ENCODE data around the gene CAND2. TPM values are rescaled to one million over a fixed set of nuclear protein-coding genes. Genes with fewer than 3 reads are reported as not detected.

CAND2 gene
- total RNA-seq, 1 experiment from 2014 or later: not detected

GRCh38 chr3:12815078-12815477, 18.6 kb downstream of the CAND2 start:
- no peaks in the 10 kb centered on the region for H3K36me3 Mint-ChIP-seq (ENCODE audit: insufficient read depth, unreplicated experiment)
- H3K27me3 Mint-ChIP-seq (ENCODE audit: unreplicated experiment): no peaks in the 10 kb centered on the region
- DNase-seq: no peak
- H3K4me1 Mint-ChIP-seq (ENCODE audit: low read depth, unreplicated experiment): no peaks in the 10 kb centered on the region
- intact Hi-C loops (cut with micrococcal nuclease; ENCODE audit: unreplicated experiment): no loop called here
- no TSS peak for BruUV-seq (replicated peaks)
- H3K4me3 Mint-ChIP-seq (ENCODE audit: low read depth, unreplicated experiment): no peak overlapping the region
- H3K9me3 Mint-ChIP-seq (ENCODE audit: low read depth, unreplicated experiment): no peaks in the 10 kb centered on the region
- H3K27ac Mint-ChIP-seq (ENCODE audit: unreplicated experiment): no peak overlapping the region
- CTCF ChIA-PET: no interaction called here
- TF ChIP-seq CTCF (IDR thresholded peaks at IDR 0.05; ENCODE audit: unreplicated experiment): no peak

GRCh38 chr3:12815719-12816118, 19.2 kb downstream of the CAND2 start:
- intact Hi-C loops (cut with micrococcal nuclease; ENCODE audit: unreplicated experiment): no loop called here
- Mint-ChIP-seq H3K27me3 (ENCODE audit: unreplicated experiment) (no peaks in the 10 kb centered on the region), H3K4me1 (ENCODE audit: low read depth, unreplicated experiment) (no peaks in the 10 kb centered on the region)

GRCh38 chr3:12816521-12817342, 20.3 kb downstream of the CAND2 start:
- Mint-ChIP-seq H3K27me3 (ENCODE audit: unreplicated experiment) (no peaks in the 10 kb centered on the region), H3K27ac (ENCODE audit: unreplicated experiment) (no peak overlapping the region), H3K9me3 (ENCODE audit: low read depth, unreplicated experiment) (no peaks in the 10 kb centered on the region), H3K4me1 (ENCODE audit: low read depth, unreplicated experiment) (no peaks in the 10 kb centered on the region), H3K36me3 (ENCODE audit: insufficient read depth, unreplicated experiment) (no peaks in the 10 kb centered on the region), H3K4me3 (ENCODE audit: low read depth, unreplicated experiment) (no peak overlapping the region)
- CTCF ChIA-PET: no interaction called here
- no peak for TF ChIP-seq CTCF (IDR thresholded peaks at IDR 0.05; ENCODE audit: unreplicated experiment)
- DNase-seq: no peak
- intact Hi-C loops (cut with micrococcal nuclease; ENCODE audit: unreplicated experiment): no loop called here
- no TSS peak for BruUV-seq (replicated peaks)

More at GRCh38 chr3:12815719-12816118, 19.2 kb downstream of the CAND2 start:
- BruUV-seq (replicated peaks): no TSS peak
- CTCF ChIA-PET: no interaction called here
- Mint-ChIP-seq H3K27ac (ENCODE audit: unreplicated experiment) (no peak overlapping the region), H3K36me3 (ENCODE audit: insufficient read depth, unreplicated experiment) (no peaks in the 10 kb centered on the region), H3K9me3 (ENCODE audit: low read depth, unreplicated experiment) (no peaks in the 10 kb centered on the region), H3K4me3 (ENCODE audit: low read depth, unreplicated experiment) (no peak overlapping the region)
- TF ChIP-seq CTCF (IDR thresholded peaks at IDR 0.05; ENCODE audit: unreplicated experiment): peak; percentile 19
- no peak for DNase-seq

GRCh38 chr3:12817343-12817710, 20.8 kb downstream of the CAND2 start:
- no TSS peak for BruUV-seq (replicated peaks)
- no peaks in the 10 kb centered on the region for H3K27me3 Mint-ChIP-seq (ENCODE audit: unreplicated experiment)
- CTCF ChIA-PET: interaction anchor here (0.7 kb wide), 1 partner anchor 118 kb away, joined by 3 read pairs; no protein-coding TSS in a partner anchor
- no peak for TF ChIP-seq CTCF (IDR thresholded peaks at IDR 0.05; ENCODE audit: unreplicated experiment)
- no peaks in the 10 kb centered on the region for H3K36me3 Mint-ChIP-seq (ENCODE audit: insufficient read depth, unreplicated experiment)
- DNase-seq: no peak
- H3K27ac Mint-ChIP-seq (ENCODE audit: unreplicated experiment): no peak overlapping the region
- H3K4me1 Mint-ChIP-seq (ENCODE audit: low read depth, unreplicated experiment): no peaks in the 10 kb centered on the region
- no peak overlapping the region for H3K4me3 Mint-ChIP-seq (ENCODE audit: low read depth, unreplicated experiment)
- H3K9me3 Mint-ChIP-seq (ENCODE audit: low read depth, unreplicated experiment): no peaks in the 10 kb centered on the region
- intact Hi-C loops (cut with micrococcal nuclease; ENCODE audit: unreplicated experiment): no loop called here
